Type B pancreatic cell (in vitro differentiated cells): ENCODE measurements around the gene NMS. TPM values are rescaled to one million over a fixed set of nuclear protein-coding genes. Genes with fewer than 3 reads are reported as not detected.
A peak's percentile ranks its signal among the peaks of the same experiment; 100 is the strongest.

Source experiments
- DNase-seq: peaks from one replicate; pipeline ENCODE4 v3.0.0; 2021; ENCODE audit warnings: mixed read lengths; ENCODE audit not compliant: unreplicated experiment; ENCODE audit errors: extremely low spot score
- H3K27ac Mint-ChIP-seq: 2 replicates; pipeline ENCODE4 v1.8.0; 2021; ENCODE audit warnings: mild to moderate bottlenecking, mixed read lengths
- H3K27me3 Mint-ChIP-seq: 2 replicates; pipeline ENCODE4 v1.8.0; 2021; ENCODE audit warnings: mixed read lengths
- H3K36me3 Mint-ChIP-seq: 2 replicates; pipeline ENCODE4 v1.8.0; 2021; ENCODE audit warnings: mixed read lengths
- H3K4me1 Mint-ChIP-seq: one replicate; pipeline ENCODE4 v1.8.0; 2021; ENCODE audit warnings: mixed read lengths; ENCODE audit not compliant: unreplicated experiment
- H3K4me3 Mint-ChIP-seq: 2 replicates; pipeline ENCODE4 v1.8.0; 2021; ENCODE audit warnings: mild to moderate bottlenecking, mixed read lengths
- H3K9me3 Mint-ChIP-seq: 2 replicates; pipeline ENCODE4 v1.8.0; 2021; ENCODE audit warnings: mixed read lengths
- total RNA-seq: library from RNA; stranded (reverse); gene quantifications from 2 replicates; pipeline ENCODE4 v1.2.1, GENCODE V29; 2021; ENCODE audit warnings: low replicate concordance
- TF ChIP-seq, protein P1 (sequence below): fragments of 200-600 bp; sonication (generic); conservative IDR thresholded peaks from 2 replicates; pipeline ENCODE4 v1.5.0; 2021; ENCODE audit warnings: antibody characterized with exemption, mild to moderate bottlenecking

Gene NMS
- total RNA-seq, 1 donor from 2014 or later = not detected

DNA sequence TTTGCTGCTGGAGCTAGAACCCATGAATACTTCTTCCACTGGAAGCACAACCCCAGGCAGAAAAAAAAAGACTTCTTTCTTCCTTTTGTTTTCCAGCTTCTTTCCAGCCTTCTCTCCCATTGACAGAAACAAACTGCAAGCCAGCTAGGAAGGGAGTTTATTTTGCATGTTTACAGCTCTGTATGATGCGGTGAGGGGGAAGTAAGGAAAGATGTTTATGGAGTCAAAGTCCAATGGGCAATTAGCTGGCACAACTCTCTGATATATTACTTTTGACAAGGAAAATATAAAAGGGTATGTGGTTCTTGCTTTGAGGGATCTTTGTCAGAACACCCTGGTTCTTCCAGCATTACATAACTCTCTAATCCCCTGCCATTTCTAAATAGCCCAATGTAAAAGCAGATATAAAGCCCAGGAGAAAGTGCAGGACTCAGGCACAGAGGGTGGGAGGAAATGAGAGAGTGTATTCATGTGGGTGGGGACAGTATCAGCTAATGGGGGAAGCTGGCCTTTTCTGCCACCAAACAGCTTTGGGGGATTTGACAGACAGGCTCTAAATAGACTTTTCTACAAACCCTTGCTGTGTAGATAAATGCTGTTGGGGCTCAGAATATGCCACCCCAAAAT lies 9.3 kb upstream of the NMS start:
- H3K9me3 Mint-ChIP-seq = peaks cover 3% of the 10 kb centered on the region
- TF ChIP-seq, protein P1, sequence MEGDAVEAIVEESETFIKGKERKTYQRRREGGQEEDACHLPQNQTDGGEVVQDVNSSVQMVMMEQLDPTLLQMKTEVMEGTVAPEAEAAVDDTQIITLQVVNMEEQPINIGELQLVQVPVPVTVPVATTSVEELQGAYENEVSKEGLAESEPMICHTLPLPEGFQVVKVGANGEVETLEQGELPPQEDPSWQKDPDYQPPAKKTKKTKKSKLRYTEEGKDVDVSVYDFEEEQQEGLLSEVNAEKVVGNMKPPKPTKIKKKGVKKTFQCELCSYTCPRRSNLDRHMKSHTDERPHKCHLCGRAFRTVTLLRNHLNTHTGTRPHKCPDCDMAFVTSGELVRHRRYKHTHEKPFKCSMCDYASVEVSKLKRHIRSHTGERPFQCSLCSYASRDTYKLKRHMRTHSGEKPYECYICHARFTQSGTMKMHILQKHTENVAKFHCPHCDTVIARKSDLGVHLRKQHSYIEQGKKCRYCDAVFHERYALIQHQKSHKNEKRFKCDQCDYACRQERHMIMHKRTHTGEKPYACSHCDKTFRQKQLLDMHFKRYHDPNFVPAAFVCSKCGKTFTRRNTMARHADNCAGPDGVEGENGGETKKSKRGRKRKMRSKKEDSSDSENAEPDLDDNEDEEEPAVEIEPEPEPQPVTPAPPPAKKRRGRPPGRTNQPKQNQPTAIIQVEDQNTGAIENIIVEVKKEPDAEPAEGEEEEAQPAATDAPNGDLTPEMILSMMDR = no peak
- no peaks in the 10 kb centered on the region for H3K36me3 Mint-ChIP-seq
- no peak overlapping the region for H3K4me3 Mint-ChIP-seq
- H3K4me1 Mint-ChIP-seq = no peaks in the 10 kb centered on the region
- DNase-seq = no peak
- no peak overlapping the region for H3K27ac Mint-ChIP-seq
- H3K27me3 Mint-ChIP-seq = peaks cover 6% of the 10 kb centered on the region

DNA sequence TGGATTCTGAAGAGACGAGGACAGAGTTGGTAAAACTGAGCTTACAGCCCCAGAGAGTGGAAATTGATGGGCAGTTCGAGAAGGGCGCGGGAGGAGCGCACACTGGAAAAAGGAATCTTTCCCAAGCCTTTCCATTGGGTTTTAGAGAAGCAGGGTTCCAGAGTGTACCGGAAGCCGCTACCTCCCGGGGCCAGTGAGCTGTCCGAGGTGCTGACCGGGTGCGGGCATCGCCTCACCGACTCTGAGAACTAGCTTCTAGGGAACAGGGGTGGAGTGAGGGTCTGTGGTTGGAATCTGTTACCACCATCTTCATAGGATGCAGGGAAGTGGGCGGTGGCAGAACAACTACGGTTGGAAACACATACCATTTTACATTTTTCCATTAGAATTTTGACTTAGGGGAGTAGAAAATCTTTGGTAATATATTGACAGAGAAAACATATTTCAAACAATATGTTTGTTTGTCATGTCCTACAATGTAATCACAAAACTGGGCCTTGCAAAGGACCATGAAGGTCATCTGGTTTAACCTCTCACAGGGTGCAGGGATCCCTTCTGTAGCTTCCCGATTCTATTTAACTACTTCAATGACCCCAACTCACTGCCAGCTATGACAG lies 724 bp downstream of the NMS start:
- no peaks in the 10 kb centered on the region for H3K4me1 Mint-ChIP-seq

DNA sequence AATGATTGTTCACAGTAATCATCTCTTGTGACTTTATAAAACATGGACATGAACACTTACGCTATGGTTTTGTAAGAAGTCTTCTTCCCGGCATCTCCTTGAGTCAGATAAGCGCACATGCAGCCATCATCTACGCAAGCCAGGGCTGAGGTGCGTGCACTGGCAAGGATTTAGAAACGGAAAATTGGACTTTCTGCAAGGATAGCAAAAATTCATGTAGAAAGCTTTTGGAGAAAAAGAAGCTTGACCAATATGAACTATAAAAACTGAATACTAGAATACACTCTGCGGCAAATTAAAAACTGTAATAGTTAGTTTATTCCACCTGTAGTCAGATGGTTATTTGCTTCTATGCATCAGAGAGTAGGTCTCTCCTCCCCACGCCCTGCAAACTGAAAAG lies 6.3 kb downstream of the NMS start:
- H3K27me3 Mint-ChIP-seq = peaks cover 48% of the 10 kb centered on the region
- no peak overlapping the region for H3K27ac Mint-ChIP-seq
- no peak overlapping the region for H3K4me3 Mint-ChIP-seq
- no peaks in the 10 kb centered on the region for H3K36me3 Mint-ChIP-seq
- H3K9me3 Mint-ChIP-seq = no peaks in the 10 kb centered on the region
- no peak for DNase-seq
- TF ChIP-seq, protein P1 = no peak
- H3K4me1 Mint-ChIP-seq = no peaks in the 10 kb centered on the region

More for the DNA sequence above, 724 bp downstream of the NMS start:
- Mint-ChIP-seq H3K27me3 (peaks cover 41% of the 10 kb centered on the region), H3K4me3 (no peak overlapping the region), H3K9me3 (no peaks in the 10 kb centered on the region), H3K36me3 (no peaks in the 10 kb centered on the region), H3K27ac (no peak overlapping the region)
- TF ChIP-seq, protein P1 = no peak
- DNase-seq = peak; percentile 75

DNA sequence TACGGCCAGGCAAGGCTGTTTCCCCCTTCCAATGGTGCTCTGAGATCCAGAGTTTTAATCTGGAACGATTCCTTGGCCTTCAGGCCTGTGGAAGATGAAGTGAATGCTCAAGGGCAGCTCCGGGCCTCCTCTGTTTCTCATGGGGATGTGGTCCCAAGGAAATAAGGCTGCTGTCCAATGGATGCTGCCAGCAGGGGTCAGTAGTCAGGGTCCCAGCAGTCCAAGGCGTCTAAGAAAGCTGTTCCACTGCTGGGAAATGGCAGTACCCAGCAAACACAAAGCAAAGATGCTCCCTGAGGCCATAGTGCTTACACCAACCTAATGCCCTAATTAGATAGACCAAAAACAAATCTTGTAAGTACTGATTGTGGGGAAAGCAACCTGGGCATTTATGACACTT lies 12.5 kb downstream of the NMS start:
- H3K9me3 Mint-ChIP-seq = no peaks in the 10 kb centered on the region
- H3K36me3 Mint-ChIP-seq = no peaks in the 10 kb centered on the region
- H3K27ac Mint-ChIP-seq = no peak overlapping the region
- peaks cover 30% of the 10 kb centered on the region for H3K27me3 Mint-ChIP-seq
- no peak for DNase-seq
- H3K4me3 Mint-ChIP-seq = no peak overlapping the region
- H3K4me1 Mint-ChIP-seq = no peaks in the 10 kb centered on the region
- TF ChIP-seq, protein P1 = peak; percentile 35

DNA sequence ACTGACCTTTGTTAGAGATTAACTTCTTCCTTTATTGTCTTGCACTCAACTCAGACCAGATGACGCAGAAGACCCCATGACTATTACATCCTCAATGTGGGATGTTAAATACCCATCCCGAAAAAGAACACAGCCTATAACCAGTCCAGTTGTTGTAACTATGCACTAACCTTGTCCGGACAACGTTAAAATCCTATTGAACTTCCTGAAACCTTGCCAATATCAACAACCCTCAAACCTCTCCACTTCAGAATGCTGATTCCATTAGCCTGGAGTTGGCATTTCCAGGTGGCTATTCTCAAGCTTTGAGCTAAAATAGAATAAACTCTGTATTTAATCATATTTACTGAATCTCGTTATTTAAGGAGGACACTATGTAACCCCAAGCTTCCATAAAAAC lies 13.6 kb downstream of the NMS start:
- H3K36me3 Mint-ChIP-seq = no peaks in the 10 kb centered on the region
- no peaks in the 10 kb centered on the region for H3K4me1 Mint-ChIP-seq
- DNase-seq = no peak
- H3K27me3 Mint-ChIP-seq = peaks cover 28% of the 10 kb centered on the region
- H3K9me3 Mint-ChIP-seq = no peaks in the 10 kb centered on the region
- TF ChIP-seq, protein P1 = no peak
- no peak overlapping the region for H3K27ac Mint-ChIP-seq
- no peak overlapping the region for H3K4me3 Mint-ChIP-seq
